HCT116 (cell line): ENCODE measurements around the gene IL1RAPL1.
"Not testable (repeated sequence)": the region's sequence is repeated elsewhere in the genome, so short reads cannot be mapped to it uniquely, and the experiment has no call there.

ENCODE experiments used
- REST ChIP-seq: IDR thresholded peaks from 2 replicates; pipeline ENCODE4 v1.6.1; 2012; ENCODE audit warnings: low read depth
- TF ChIP-seq, protein P1 (sequence below), 3 experiments: fragments of 200-600 bp in 1 of 3; sonication (generic) in 1 of 3; IDR thresholded peaks in 2 of 3; conservative IDR thresholded peaks in 1 of 3; 2 replicates each; pipeline ENCODE4 v1.5.1; 2012 to 2017; ENCODE audit warnings: low read depth in 2 of 3, low read length in 2 of 3, antibody characterized with exemption in 1 of 3, borderline replicate concordance in 1 of 3, control low read depth in 1 of 3, mild to moderate bottlenecking in 1 of 3, mixed read lengths in 1 of 3, mixed run types in 1 of 3, moderate library complexity in 1 of 3; ENCODE audit not compliant: insufficient read depth in 1 of 3

DNA sequence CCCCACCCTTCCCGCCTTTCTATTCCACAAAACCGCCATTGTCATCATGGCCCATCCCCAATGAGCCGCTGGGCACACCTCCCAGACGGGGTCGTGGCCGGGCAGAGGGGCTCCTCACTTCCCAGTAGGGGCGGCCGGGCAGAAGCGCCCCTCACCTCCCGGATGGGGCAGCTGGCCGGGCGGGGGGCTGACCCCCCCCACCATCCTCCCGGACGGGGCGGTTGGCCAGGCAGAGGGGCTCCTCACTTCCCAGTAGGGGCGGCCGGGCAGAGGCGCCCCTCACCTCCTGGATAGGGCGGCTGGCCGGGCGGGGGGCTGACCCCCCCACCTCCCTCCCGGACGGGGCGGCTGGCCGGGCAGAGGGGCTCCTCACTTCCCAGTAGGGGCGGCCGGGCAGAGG lies 745.8 kb downstream of the IL1RAPL1 start:
- not testable (repeated sequence) for TF ChIP-seq REST
- TF ChIP-seq, protein P1, sequence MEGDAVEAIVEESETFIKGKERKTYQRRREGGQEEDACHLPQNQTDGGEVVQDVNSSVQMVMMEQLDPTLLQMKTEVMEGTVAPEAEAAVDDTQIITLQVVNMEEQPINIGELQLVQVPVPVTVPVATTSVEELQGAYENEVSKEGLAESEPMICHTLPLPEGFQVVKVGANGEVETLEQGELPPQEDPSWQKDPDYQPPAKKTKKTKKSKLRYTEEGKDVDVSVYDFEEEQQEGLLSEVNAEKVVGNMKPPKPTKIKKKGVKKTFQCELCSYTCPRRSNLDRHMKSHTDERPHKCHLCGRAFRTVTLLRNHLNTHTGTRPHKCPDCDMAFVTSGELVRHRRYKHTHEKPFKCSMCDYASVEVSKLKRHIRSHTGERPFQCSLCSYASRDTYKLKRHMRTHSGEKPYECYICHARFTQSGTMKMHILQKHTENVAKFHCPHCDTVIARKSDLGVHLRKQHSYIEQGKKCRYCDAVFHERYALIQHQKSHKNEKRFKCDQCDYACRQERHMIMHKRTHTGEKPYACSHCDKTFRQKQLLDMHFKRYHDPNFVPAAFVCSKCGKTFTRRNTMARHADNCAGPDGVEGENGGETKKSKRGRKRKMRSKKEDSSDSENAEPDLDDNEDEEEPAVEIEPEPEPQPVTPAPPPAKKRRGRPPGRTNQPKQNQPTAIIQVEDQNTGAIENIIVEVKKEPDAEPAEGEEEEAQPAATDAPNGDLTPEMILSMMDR (IDR thresholded peaks at IDR 0.05 in 2 of 3, conservative IDR thresholded peaks at IDR 0.05 in 1 of 3; ENCODE audit: borderline replicate concordance in 1 of 3, insufficient read depth in 1 of 3, low read depth in 2 of 3, low read length in 2 of 3): not testable (repeated sequence)
